GM23248 (cell line): ENCODE results near the gene CYS1. TPM values are rescaled to one million over a fixed set of nuclear protein-coding genes. Genes with fewer than 3 reads are reported as not detected.

Experiments
- DNase-seq: peaks from one replicate; pipeline ENCODE4 v3.0.0-alpha.2; 2015
- H2AFZ ChIP-seq: fragments of 200-600 bp; sonication (generic); 2 replicates; pipeline ENCODE4 v1.6.1; 2016; ENCODE audit warnings: antibody characterized with exemption
- H3F3A ChIP-seq: fragments of 200-600 bp; sonication (generic); 2 replicates; pipeline ENCODE4 v1.6.1; 2016; ENCODE audit warnings: mild to moderate bottlenecking, antibody characterized with exemption, mixed run types; ENCODE audit not compliant: insufficient read depth
- H3K27ac ChIP-seq: fragments of 200-600 bp; sonication (generic); 2 replicates; pipeline ENCODE4 v1.5.1; 2016; ENCODE audit warnings: mild to moderate bottlenecking
- H3K27me3 ChIP-seq: fragments of 200-600 bp; sonication (generic); replicated peaks from 2 replicates; pipeline ENCODE4 v1.6.1; 2016; ENCODE audit warnings: mild to moderate bottlenecking; ENCODE audit not compliant: insufficient read depth
- H3K36me3 ChIP-seq: fragments of 200-600 bp; sonication (generic); 2 replicates; pipeline ENCODE4 v1.6.1; 2016; ENCODE audit warnings: low read depth, mild to moderate bottlenecking
- H3K4me1 ChIP-seq: fragments of 200-600 bp; sonication (generic); 2 replicates; pipeline ENCODE4 v1.6.1; 2016; ENCODE audit warnings: mild to moderate bottlenecking; ENCODE audit not compliant: insufficient read depth
- H3K4me2 ChIP-seq: fragments of 200-600 bp; sonication (generic); one replicate; pipeline ENCODE4 v1.6.1; 2016; ENCODE audit warnings: mild to moderate bottlenecking; ENCODE audit not compliant: unreplicated experiment
- H3K4me3 ChIP-seq: fragments of 200-600 bp; sonication (generic); 2 replicates; pipeline ENCODE4 v1.5.1; 2016; ENCODE audit warnings: mild to moderate bottlenecking
- H3K79me2 ChIP-seq: fragments of 200-600 bp; sonication (generic); 2 replicates; pipeline ENCODE4 v1.6.1; 2016; ENCODE audit warnings: mild to moderate bottlenecking; ENCODE audit not compliant: insufficient read depth
- H3K9ac ChIP-seq: fragments of 200-600 bp; sonication (generic); 2 replicates; pipeline ENCODE4 v1.6.1; 2016; ENCODE audit warnings: mild to moderate bottlenecking
- H3K9me2 ChIP-seq: fragments of 200-600 bp; sonication (generic); 2 replicates; pipeline ENCODE4 v1.6.1; 2016; ENCODE audit warnings: mixed run types, mild to moderate bottlenecking, moderate library complexity; ENCODE audit not compliant: insufficient read depth
- H3K9me3 ChIP-seq: fragments of 200-600 bp; sonication (generic); one replicate; pipeline ENCODE4 v1.6.1; 2017; ENCODE audit warnings: low read depth
- H4K20me1 ChIP-seq: fragments of 200-600 bp; sonication (generic); 2 replicates; pipeline ENCODE4 v1.6.0; 2016; ENCODE audit not compliant: insufficient read depth
- EZH2 ChIP-seq: fragments of 200-600 bp; sonication (generic); IDR thresholded peaks from 2 replicates; pipeline ENCODE4 v1.6.1; 2018; ENCODE audit warnings: antibody characterized with exemption, mild to moderate bottlenecking; ENCODE audit not compliant: insufficient read depth, poor library complexity, severe bottlenecking
- EZH2phosphoT487 ChIP-seq: fragments of 200-600 bp; sonication (generic); IDR thresholded peaks from 2 replicates; pipeline ENCODE4 v1.6.1; 2018; ENCODE audit warnings: antibody characterized with exemption, moderate library complexity, mild to moderate bottlenecking, low read depth; ENCODE audit not compliant: insufficient read depth
- WGBS, 2 experiments: methylation state at CpG; one replicate each; pipeline ENCODE4 v1.1.6; 2015 to 2017; ENCODE audit warnings: low lambda C conversion rate in 2 of 2, low coverage in 1 of 2; ENCODE audit errors: missing lambda C conversion rate in 2 of 2; 5-methylcytosine and 5-hydroxymethylcytosine counted together
- in situ Hi-C: fragments of 300-500 bp; cut with MboI; formaldehyde crosslinking; loops from 2 replicates; pipeline ENCODE4 v1.15.0; 2020
- polyA plus RNA-seq: library from polyadenylated mRNA; unstranded; fragments of >200 nt; fragmentation: Nextera tagmentation; extraction: Ambion mirVana; gene quantifications from 2 replicates; pipeline ENCODE4 v1.2.1, GENCODE V29; 2016
- total RNA-seq: library from RNA; depleted of rRNA; stranded (reverse); fragments of >200 nt; shearing (Covaris generic); gene quantifications from 2 replicates; pipeline ENCODE4 v1.2.3, GENCODE V29; 2014

The CYS1 gene
- total and polyA plus RNA-seq, 2 experiments from 2014 or later: 3.1 to 6.1 TPM

- Histone ChIP-seq H3K4me3 (no peak overlapping the region), H2AFZ (no peak overlapping the region), H3K9ac (no peak overlapping the region), H3K36me3 (no peaks in the 10 kb centered on the region), H3K79me2 (no peaks in the 10 kb centered on the region), H3K4me2 (no peak overlapping the region), H3K4me1 (peaks cover 7% of the 10 kb centered on the region; the same call in 1 of the 2 replicates), H3K9me3 (no peaks in the 10 kb centered on the region), H3K9me2 (no peaks in the 10 kb centered on the region), H3K27ac (no peak overlapping the region), H3F3A (peaks cover 9% of the 10 kb centered on the region; the same call in 1 of the 2 replicates), H4K20me1 (no peaks in the 10 kb centered on the region), H3K27me3 (no peaks in the 10 kb centered on the region)
- in situ Hi-C loops: loop anchor here (10.0 kb wide), 1 partner anchor 360 kb away; no protein-coding TSS in a partner anchor
- DNase-seq: no peak
- 76 to 77% methylated on average over 13 of the region's 13 CpGs for WGBS, 2 experiments
- no peak for TF ChIP-seq EZH2
- no peak for TF ChIP-seq EZH2phosphoT487
Measured at GRCh38 chr2:10075101-10075500, 5.1 kb downstream of the CYS1 start.

GRCh38 chr2:10073706-10074105 lies 6.5 kb downstream of the CYS1 start:
- Histone ChIP-seq H3K4me3 (no peak overlapping the region), H3F3A (peaks cover 4% of the 10 kb centered on the region; the same call in 1 of the 2 replicates), H3K79me2 (no peaks in the 10 kb centered on the region), H3K9ac (no peak overlapping the region), H3K4me2 (no peak overlapping the region), H4K20me1 (no peaks in the 10 kb centered on the region), H3K36me3 (no peaks in the 10 kb centered on the region), H2AFZ (no peak overlapping the region), H3K9me3 (no peaks in the 10 kb centered on the region), H3K27ac (no peak overlapping the region), H3K4me1 (peaks cover 4% of the 10 kb centered on the region; the same call in 1 of the 2 replicates), H3K27me3 (no peaks in the 10 kb centered on the region), H3K9me2 (no peaks in the 10 kb centered on the region)
- TF ChIP-seq EZH2phosphoT487 (no peak), EZH2 (no peak)
- DNase-seq: no peak
- 67 to 68% methylated on average over 8 of the region's 8 CpGs for WGBS, 2 experiments
- in situ Hi-C loops: loop anchor here (10.0 kb wide), 1 partner anchor 361 kb away; no protein-coding TSS in a partner anchor

- H3K4me1 ChIP-seq: no peaks in the 10 kb centered on the region
- no peaks in the 10 kb centered on the region for H3F3A ChIP-seq
- H3K9me3 ChIP-seq: no peaks in the 10 kb centered on the region
- H3K4me3 ChIP-seq: no peak overlapping the region
- TF ChIP-seq EZH2phosphoT487: no peak
- H3K9ac ChIP-seq: no peak overlapping the region
- in situ Hi-C loops: loop anchor here (10.0 kb wide), 1 partner anchor 362 kb away; no protein-coding TSS in a partner anchor
- peak overlapping the region; percentile 18 for H3K4me2 ChIP-seq
- DNase-seq: peak; percentile 88
- H3K27ac ChIP-seq: no peak overlapping the region
- no peaks in the 10 kb centered on the region for H3K36me3 ChIP-seq
- H3K79me2 ChIP-seq: no peaks in the 10 kb centered on the region
- no peaks in the 10 kb centered on the region for H3K9me2 ChIP-seq
- H4K20me1 ChIP-seq: no peaks in the 10 kb centered on the region
- WGBS, 2 experiments: 29 to 41% methylated on average over 13 to 20 of the region's 20 CpGs
- no peaks in the 10 kb centered on the region for H3K27me3 ChIP-seq
- 0 out of 2 replicates have a peak overlapping the region, but pooled peaks have one; percentile 13 for H2AFZ ChIP-seq
Measured at GRCh38 chr2:10072656-10073480, 7.3 kb downstream of the CYS1 start.

GRCh38 chr2:10071595-10071994 lies 8.6 kb downstream of the CYS1 start:
- Histone ChIP-seq H3K9ac (no peak overlapping the region), H3K27me3 (no peaks in the 10 kb centered on the region), H3K9me3 (no peaks in the 10 kb centered on the region), H3K27ac (no peak overlapping the region), H3K4me3 (no peak overlapping the region), H2AFZ (no peak overlapping the region), H3K4me2 (no peak overlapping the region), H3K79me2 (no peaks in the 10 kb centered on the region), H4K20me1 (no peaks in the 10 kb centered on the region), H3K4me1 (no peaks in the 10 kb centered on the region), H3F3A (no peaks in the 10 kb centered on the region), H3K9me2 (no peaks in the 10 kb centered on the region), H3K36me3 (no peaks in the 10 kb centered on the region)
- TF ChIP-seq EZH2phosphoT487: no peak
- TF ChIP-seq EZH2: no peak
- in situ Hi-C loops: loop anchor here (10.0 kb wide), 1 partner anchor 363 kb away; no protein-coding TSS in a partner anchor
- WGBS, 2 experiments: 90 to 92% methylated on average over 7 of the region's 7 CpGs
- no peak for DNase-seq
